Colonic mucosa (tissue), 4 donors: ENCODE measurements around the gene CDC73. TPM values are rescaled to one million over a fixed set of nuclear protein-coding genes. Genes with fewer than 3 reads are reported as not detected.

Source experiments
- DNase-seq: peaks from one replicate; pipeline ENCODE4 v3.0.0-alpha.2; 2020
- H3K27ac ChIP-seq: fragments of 200-600 bp; one replicate; pipeline ENCODE4 v1.8.0; 2021
- H3K27me3 ChIP-seq: fragments of 200-600 bp; one replicate; pipeline ENCODE4 v1.8.0; 2021
- H3K36me3 ChIP-seq: fragments of 200-600 bp; one replicate; pipeline ENCODE4 v1.8.0; 2021
- H3K4me1 ChIP-seq: fragments of 200-600 bp; one replicate; pipeline ENCODE4 v1.8.0; 2021; ENCODE audit warnings: mild to moderate bottlenecking
- H3K4me3 ChIP-seq: fragments of 200-600 bp; one replicate; pipeline ENCODE4 v1.8.0; 2021
- H3K9ac ChIP-seq, 2 donors: one replicate each; pipeline ENCODE4 v1.7.0; 2013; ENCODE audit warnings: control low read depth in 2 of 2, low read depth in 2 of 2, low read length in 2 of 2
- H3K9me3 ChIP-seq: fragments of 200-600 bp; one replicate; pipeline ENCODE4 v1.8.0; 2021
- CTCF ChIP-seq: fragments of 200-600 bp; IDR thresholded peaks from one replicate; pipeline ENCODE4 v1.8.0; 2022; ENCODE audit warnings: antibody characterized with exemption, mild to moderate bottlenecking
- intact Hi-C: fragments of 100-400 bp; cut with DNase I; formaldehyde crosslinking; loops from one replicate; pipeline ENCODE4 v1.14.1; 2022
- total RNA-seq, 2 donors: library from RNA; stranded (reverse); fragmentation: NEBNext Ultra II Directional in 1 of 2; extraction: Animal tissue kit (Norgen Biotek cat#: 25700) in 1 of 2; gene quantifications; one replicate each; pipeline ENCODE4 v1.2.1, GENCODE V29; 2021
- donor health status: healthy.
- donor health status: DM: no; HTN: no; CAD: no.
- donor health status: DM: no; HTN: no; CAD: no.

CDC73 gene
- total RNA-seq, 2 donors from 2014 or later: 45.3 to 49.1 TPM

- no peak for DNase-seq
- Histone ChIP-seq H3K36me3 (no peaks in the 10 kb centered on the region), H3K4me1 (no peaks in the 10 kb centered on the region), H3K27me3 (no peaks in the 10 kb centered on the region), H3K27ac (no peak overlapping the region), H3K9me3 (no peaks in the 10 kb centered on the region), H3K9ac (no peak overlapping the region), H3K4me3 (no peak overlapping the region)
- TF ChIP-seq CTCF: no peak
- intact Hi-C loops: no loop called here
Observed at GRCh38 chr1:193256019-193256418, 134.2 kb downstream of the CDC73 start.

GRCh38 chr1:193259636-193260035, 137.8 kb downstream of the CDC73 start:
- intact Hi-C loops: no loop called here
- no peaks in the 10 kb centered on the region for H3K27me3 ChIP-seq
- H3K9ac ChIP-seq: no peak overlapping the region
- H3K4me3 ChIP-seq: no peak overlapping the region
- no peaks in the 10 kb centered on the region for H3K36me3 ChIP-seq
- no peaks in the 10 kb centered on the region for H3K9me3 ChIP-seq
- DNase-seq: no peak
- no peak overlapping the region for H3K27ac ChIP-seq
- TF ChIP-seq CTCF: no peak
- H3K4me1 ChIP-seq: no peaks in the 10 kb centered on the region

GRCh38 chr1:193260056-193260745, 138.4 kb downstream of the CDC73 start:
- Histone ChIP-seq H3K27me3 (no peaks in the 10 kb centered on the region), H3K9me3 (no peaks in the 10 kb centered on the region), H3K27ac (no peak overlapping the region), H3K4me3 (no peak overlapping the region), H3K4me1 (no peaks in the 10 kb centered on the region), H3K36me3 (no peaks in the 10 kb centered on the region), H3K9ac (no peak overlapping the region)
- no peak for TF ChIP-seq CTCF
- no peak for DNase-seq
- intact Hi-C loops: no loop called here

- Histone ChIP-seq H3K27me3 (no peaks in the 10 kb centered on the region), H3K4me3 (no peak overlapping the region), H3K27ac (no peak overlapping the region), H3K9ac (no peak overlapping the region), H3K9me3 (no peaks in the 10 kb centered on the region), H3K36me3 (no peaks in the 10 kb centered on the region), H3K4me1 (no peaks in the 10 kb centered on the region)
- intact Hi-C loops: no loop called here
- no peak for TF ChIP-seq CTCF
- DNase-seq: no peak
Observed at GRCh38 chr1:193260896-193261295, 139.1 kb downstream of the CDC73 start.

- Histone ChIP-seq H3K9me3 (no peaks in the 10 kb centered on the region), H3K9ac (no peak overlapping the region), H3K27ac (no peak overlapping the region), H3K36me3 (no peaks in the 10 kb centered on the region), H3K27me3 (no peaks in the 10 kb centered on the region), H3K4me1 (no peaks in the 10 kb centered on the region), H3K4me3 (no peak overlapping the region)
- DNase-seq: no peak
- TF ChIP-seq CTCF: no peak
- intact Hi-C loops: no loop called here
Observed at GRCh38 chr1:193262661-193263060, 140.8 kb downstream of the CDC73 start.
